IMR-90 (cell line): ENCODE data around the gene ADAMTS18. TPM values are rescaled to one million over a fixed set of nuclear protein-coding genes. Genes with fewer than 3 reads are reported as not detected.

Source experiments
- ATAC-seq: fragments of 200-7000 bp; cut with Tn5 transposase; 2 replicates; pipeline ENCODE4 v1.9.1; 2020; ENCODE audit warnings: low read depth, mild to moderate bottlenecking, moderate library complexity
- BruUV-seq: library from RNA; stranded (reverse); fragments of 400-500 nt; replicated peaks from 2 replicates; lab custom pipeline; 2021; lab: Mats Ljungman, UMichigan
- CTCF ChIA-PET: fragments of 300-600 bp; formaldehyde crosslinking; extraction: SDS; loops from one replicate; lab custom pipeline; 2021; ENCODE audit warnings: antibody characterized with exemption; lab: Yijun Ruan, JAX
- POLR2A ChIA-PET: fragments of 300-600 bp; sonication (Branson Sonifier 250); formaldehyde crosslinking; loops from one replicate; lab custom pipeline; 2022; ENCODE audit warnings: antibody characterized with exemption; ENCODE audit not compliant: unreplicated experiment; lab: Charles Lee
- DNase-seq: peaks from one replicate; pipeline ENCODE4 v3.0.0; 2013
- H2AFZ ChIP-seq: replicated peaks from 2 replicates; pipeline ENCODE3; 2013; ENCODE audit warnings: low read length, mild to moderate bottlenecking; ENCODE audit not compliant: poor library complexity
- H2AK5ac ChIP-seq: 2 replicates; pipeline ENCODE4 v1.6.1; 2013; ENCODE audit warnings: low read depth, low read length, inconsistent platforms
- H2AK9ac ChIP-seq: replicated peaks from 2 replicates; pipeline ENCODE3; 2013; ENCODE audit warnings: mild to moderate bottlenecking, low read depth, low read length, moderate library complexity; ENCODE audit not compliant: poor library complexity
- H2BK120ac ChIP-seq: 2 replicates; pipeline ENCODE4 v1.6.1; 2013; ENCODE audit warnings: low read depth, low read length, inconsistent platforms
- H2BK15ac ChIP-seq: 3 replicates; pipeline ENCODE4 v1.6.1; 2013; ENCODE audit warnings: low read depth, low read length, inconsistent platforms
- H2BK20ac ChIP-seq: 2 replicates; pipeline ENCODE4 v1.6.1; 2013; ENCODE audit warnings: low read depth, mild to moderate bottlenecking, inconsistent platforms, low read length, moderate library complexity
- H2BK5ac ChIP-seq: 2 replicates; pipeline ENCODE4 v1.6.1; 2013; ENCODE audit warnings: mild to moderate bottlenecking, low read depth, low read length, inconsistent platforms; ENCODE audit not compliant: poor library complexity, severe bottlenecking
- H3K14ac ChIP-seq: replicated peaks from 2 replicates; pipeline ENCODE4 v1.6.1; 2013; ENCODE audit warnings: low read depth, low read length, inconsistent platforms
- H3K18ac ChIP-seq: 2 replicates; pipeline ENCODE4 v1.6.1; 2013; ENCODE audit warnings: low read depth, low read length, control low read depth
- H3K23ac ChIP-seq: 2 replicates; pipeline ENCODE4 v1.6.1; 2013; ENCODE audit warnings: low read depth, low read length, inconsistent platforms
- H3K27ac ChIP-seq: 2 replicates; pipeline ENCODE4 v1.5.1; 2013; ENCODE audit warnings: mild to moderate bottlenecking, control low read depth, low read length; ENCODE audit not compliant: insufficient read depth
- H3K27me3 ChIP-seq: 2 replicates; pipeline ENCODE4 v1.6.1; 2013; ENCODE audit warnings: low read length; ENCODE audit not compliant: control insufficient read depth, insufficient read depth
- H3K36me3 ChIP-seq: 2 replicates; pipeline ENCODE4 v1.6.1; 2013; ENCODE audit warnings: low read length, mixed read lengths; ENCODE audit not compliant: control insufficient read depth, insufficient read depth
- H3K4ac ChIP-seq: 2 replicates; pipeline ENCODE4 v1.6.1; 2013; ENCODE audit warnings: low read depth, low read length, inconsistent platforms
- H3K4me1 ChIP-seq: 2 replicates; pipeline ENCODE4 v1.6.1; 2013; ENCODE audit warnings: low read length, mixed read lengths; ENCODE audit not compliant: control insufficient read depth, insufficient read depth
- H3K4me2 ChIP-seq: 2 replicates; pipeline ENCODE4 v1.6.1; 2013; ENCODE audit warnings: low read depth, mild to moderate bottlenecking, control low read depth, low read length, moderate library complexity
- H3K4me3 ChIP-seq: 2 replicates; pipeline ENCODE4 v1.5.1; 2013; ENCODE audit warnings: low read depth, mild to moderate bottlenecking, control low read depth, low read length, moderate library complexity; ENCODE audit not compliant: insufficient read depth
- H3K56ac ChIP-seq: 2 replicates; pipeline ENCODE4 v1.6.1; 2013; ENCODE audit warnings: low read length, inconsistent platforms; ENCODE audit not compliant: insufficient read depth; ENCODE audit errors: extremely low read depth
- H3K79me1 ChIP-seq, 2 experiments: 2 replicates each; pipeline ENCODE4 v1.6.1; 2013; ENCODE audit warnings: low read length in 2 of 2, inconsistent platforms in 1 of 2, low read depth in 1 of 2
- H3K9ac ChIP-seq: 2 replicates; pipeline ENCODE4 v1.6.1; 2013; ENCODE audit warnings: low read depth, low read length, control low read depth
- H3K9me1 ChIP-seq: 2 replicates; pipeline ENCODE4 v1.6.1; 2013; ENCODE audit warnings: low read length, inconsistent platforms; ENCODE audit not compliant: insufficient read depth
- H3K9me3 ChIP-seq: 2 replicates; pipeline ENCODE4 v1.6.1; 2013; ENCODE audit warnings: low read length; ENCODE audit not compliant: control insufficient read depth, insufficient read depth
- H4K20me1 ChIP-seq: 2 replicates; pipeline ENCODE4 v1.6.1; 2013; ENCODE audit warnings: low read length, inconsistent platforms; ENCODE audit not compliant: insufficient read depth
- H4K5ac ChIP-seq: 2 replicates; pipeline ENCODE4 v1.6.1; 2013; ENCODE audit warnings: mild to moderate bottlenecking, low read depth, low read length, control low read depth
- H4K8ac ChIP-seq, 2 experiments: 2 replicates each; pipeline ENCODE4 v1.6.1; 2013; ENCODE audit warnings: low read depth in 2 of 2, low read length in 2 of 2, control low read depth in 1 of 2, inconsistent platforms in 1 of 2
- H4K91ac ChIP-seq: 2 replicates; pipeline ENCODE4 v1.6.1; 2013; ENCODE audit warnings: low read depth, low read length, inconsistent platforms; ENCODE audit not compliant: insufficient read depth
- CEBPB ChIP-seq: IDR thresholded peaks from 2 replicates; pipeline ENCODE4 v1.6.1; 2012; ENCODE audit warnings: low read depth, low read length, improper control_type of control experiment
- FOS ChIP-seq: fragments of 150-350 bp; IDR thresholded peaks from 2 replicates; pipeline ENCODE4 v1.6.1; 2016; ENCODE audit warnings: low read depth, low read length
- POLR2A ChIP-seq: IDR thresholded peaks from 2 replicates; pipeline ENCODE4 v1.6.1; 2012; ENCODE audit warnings: mild to moderate bottlenecking, low read depth, low read length
- WGBS, 2 experiments: methylation state at CpG; one replicate each; pipeline versions ENCODE4 v1.1.5 to v1.1.7; 2013; ENCODE audit warnings: missing lambda C conversion rate in 2 of 2; ENCODE audit not compliant: insufficient read length in 1 of 2; ENCODE audit errors: extremely low coverage in 2 of 2; 5-methylcytosine and 5-hydroxymethylcytosine counted together
- dilution Hi-C: fragments of 300-500 bp; cut with HindIII; formaldehyde crosslinking; loops from one replicate; pipeline ENCODE4 v1.14.3; 2018; ENCODE audit warnings: low sequenced_read_pairs; ENCODE audit not compliant: unreplicated experiment
- in situ Hi-C: fragments of 300-500 bp; cut with MboI; formaldehyde crosslinking; loops from 3 replicates; pipeline ENCODE4 v1.14.3; 2019; ENCODE audit warnings: low sequenced_read_pairs, inconsistent platforms, mixed read lengths
- intact Hi-C: fragments of 100-400 bp; cut with micrococcal nuclease; formaldehyde crosslinking; loops from 2 replicates; pipeline ENCODE4 v1.10.0; 2022
- polyA plus RNA-seq, 3 experiments: library from polyadenylated mRNA; depleted of rRNA; stranded (reverse); fragments of >200 nt; gene quantifications; 2 replicates each; pipeline ENCODE4 v1.2.3, GENCODE V29; 2012; ENCODE audit warnings: low replicate concordance in 1 of 3
- total RNA-seq: library from RNA; depleted of rRNA; stranded (reverse); fragments of >200 nt; gene quantifications from 2 replicates; pipeline ENCODE4 v1.2.3, GENCODE V29; 2012

The ADAMTS18 gene
- total and polyA plus RNA-seq, 2 of the 4 experiments (the other 2 are of a cell fraction): not detected

- no peak overlapping the region for H3K14ac ChIP-seq
- H3K4me3 ChIP-seq: no peak overlapping the region
- dilution Hi-C loops (no loop called here), in situ Hi-C loops (no loop called here), intact Hi-C loops (no loop called here)
- no peak for ATAC-seq
- ChIA-PET CTCF (no interaction called here), POLR2A (no interaction called here)
- H4K5ac ChIP-seq: no peak overlapping the region
- H3K27ac ChIP-seq: no peak overlapping the region
- H2BK20ac ChIP-seq: no peak overlapping the region
- no peak overlapping the region for H3K9ac ChIP-seq
- DNase-seq: no peak
- H3K36me3 ChIP-seq: no peaks in the 10 kb centered on the region
- H4K20me1 ChIP-seq: no peaks in the 10 kb centered on the region
- no peaks in the 10 kb centered on the region for H3K9me1 ChIP-seq
- no peak overlapping the region for H4K8ac ChIP-seq
- H2BK5ac ChIP-seq: no peak overlapping the region
- no peaks in the 10 kb centered on the region for H3K4me1 ChIP-seq
- H3K56ac ChIP-seq: no peak overlapping the region
- no peak overlapping the region for H2AK5ac ChIP-seq
- H2BK15ac ChIP-seq: no peak overlapping the region
- H3K23ac ChIP-seq: no peak overlapping the region
- peaks cover 7% of the 10 kb centered on the region for H3K27me3 ChIP-seq
- H4K91ac ChIP-seq: no peak overlapping the region
- no peak overlapping the region for H2AK9ac ChIP-seq
- no peaks in the 10 kb centered on the region for H3K9me3 ChIP-seq
- 32% methylated on average over 13 of the region's 17 CpGs; no CpG with 5 or more reads in 1 of the 2 experiments for WGBS, 2 experiments
- H3K79me1 ChIP-seq: no peaks in the 10 kb centered on the region
- H2AFZ ChIP-seq: no peak overlapping the region
- no TSS peak for BruUV-seq
- no peak overlapping the region for H3K18ac ChIP-seq
- no peak overlapping the region for H2BK120ac ChIP-seq
- no peak overlapping the region for H3K4me2 ChIP-seq
- no peak overlapping the region for H3K4ac ChIP-seq
- no peak for TF ChIP-seq CEBPB
- TF ChIP-seq FOS: no peak
- TF ChIP-seq POLR2A: no peak
Measured at GRCh38 chr16:77430787-77431585, 3.8 kb downstream of the ADAMTS18 start.
